Ectodermal cell (in vitro differentiated cells): ENCODE results near the gene MYH11.

Experiments
- H3K27ac ChIP-seq: 2 replicates; pipeline ENCODE4 v1.7.0; 2013; ENCODE audit warnings: mild to moderate bottlenecking, low read depth, low read length; ENCODE audit not compliant: insufficient read depth, poor library complexity, severe bottlenecking
- H3K27me3 ChIP-seq: 2 replicates; pipeline ENCODE4 v1.7.0; 2013; ENCODE audit warnings: mild to moderate bottlenecking, low read length; ENCODE audit not compliant: insufficient read depth, control insufficient read depth, poor library complexity, severe bottlenecking
- H3K36me3 ChIP-seq: one replicate; pipeline ENCODE4 v1.7.0; 2013; ENCODE audit warnings: low read length; ENCODE audit not compliant: control insufficient read depth, insufficient read depth
- H3K4me1 ChIP-seq: one replicate; pipeline ENCODE4 v1.7.0; 2013; ENCODE audit warnings: low read length; ENCODE audit not compliant: control insufficient read depth, insufficient read depth
- H3K4me3 ChIP-seq: 2 replicates; pipeline ENCODE4 v1.7.0; 2013; ENCODE audit warnings: low read depth, low read length, control low read depth; ENCODE audit not compliant: insufficient read depth
- H3K9me3 ChIP-seq: 2 replicates; pipeline ENCODE4 v1.7.0; 2013; ENCODE audit warnings: mild to moderate bottlenecking, low read length, moderate library complexity; ENCODE audit not compliant: control insufficient read depth
- WGBS, 2 experiments: methylation state at CpG; one replicate each; pipeline ENCODE4 v1.1.7; 2013; ENCODE audit warnings: missing lambda C conversion rate in 2 of 2; 5-methylcytosine and 5-hydroxymethylcytosine counted together

Gene MYH11

DNA sequence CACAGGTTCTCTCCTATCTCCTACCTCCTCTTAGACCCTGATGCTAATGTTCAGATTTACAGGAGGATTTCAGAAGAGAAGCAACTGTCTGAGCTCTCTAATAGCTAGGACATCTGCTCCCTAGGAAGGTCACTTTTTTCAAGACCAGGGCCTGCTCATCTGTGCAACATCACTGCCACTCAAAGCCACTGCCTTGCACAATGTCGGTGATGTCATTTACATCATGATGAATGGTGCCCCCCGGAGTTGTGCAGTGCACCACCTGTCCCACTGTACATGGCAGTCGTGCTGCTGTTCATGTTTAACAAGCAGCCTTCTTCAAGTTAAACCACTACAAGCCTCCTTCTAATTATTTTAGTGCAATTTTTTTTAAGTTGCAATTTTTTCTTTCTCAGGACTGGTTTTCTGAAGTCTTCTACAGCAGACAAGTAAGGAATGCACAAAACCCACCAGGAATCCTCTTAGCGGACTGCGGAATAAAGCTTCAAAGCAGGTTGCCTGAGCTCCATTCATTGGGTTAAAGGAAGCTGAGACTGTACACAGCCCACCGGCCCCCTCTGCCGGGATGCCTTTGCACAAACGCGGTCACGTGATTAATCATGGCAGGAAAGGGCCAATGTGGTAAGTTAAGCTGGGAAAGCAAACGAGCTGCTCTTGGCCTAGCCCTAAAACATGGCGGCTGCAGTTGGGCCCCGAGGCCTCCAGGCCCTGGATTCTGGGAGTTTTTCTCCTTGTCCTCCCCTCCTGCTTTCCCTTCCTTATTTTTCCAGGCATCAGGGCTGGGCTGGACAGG lies 74.1 kb downstream of the MYH11 start:
- H3K9me3 ChIP-seq = no peaks in the 10 kb centered on the region
- H3K4me1 ChIP-seq = no peaks in the 10 kb centered on the region
- no peak overlapping the region for H3K4me3 ChIP-seq
- H3K36me3 ChIP-seq = no peaks in the 10 kb centered on the region
- H3K27me3 ChIP-seq = no peaks in the 10 kb centered on the region
- H3K27ac ChIP-seq = no peak overlapping the region
- 86% methylated on average over 13 of the region's 13 CpGs for WGBS, 2 experiments

DNA sequence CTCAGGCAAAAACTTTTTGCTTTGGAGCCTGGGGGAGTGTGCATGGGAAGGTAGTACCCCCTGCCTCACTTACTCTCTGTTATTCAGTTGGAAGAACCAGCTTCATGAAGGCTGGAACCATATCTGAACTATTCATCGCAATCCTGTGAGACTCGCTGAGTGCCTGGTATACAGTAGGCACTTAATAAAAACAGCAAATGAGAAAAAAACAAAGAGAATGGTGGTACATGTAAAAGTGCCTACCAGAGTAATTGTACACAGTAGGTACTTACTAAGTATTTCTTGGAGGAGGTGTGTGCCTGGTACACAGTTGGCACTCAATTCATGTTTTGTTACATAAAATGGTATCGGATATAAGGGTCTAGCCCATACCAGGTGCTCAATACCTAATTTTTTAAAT lies 75.2 kb downstream of the MYH11 start:
- H3K4me1 ChIP-seq = no peaks in the 10 kb centered on the region
- no peak overlapping the region for H3K27ac ChIP-seq
- H3K27me3 ChIP-seq = no peaks in the 10 kb centered on the region
- H3K9me3 ChIP-seq = no peaks in the 10 kb centered on the region
- 95 to 100% methylated on average over 2 of the region's 3 CpGs for WGBS, 2 experiments
- no peaks in the 10 kb centered on the region for H3K36me3 ChIP-seq
- no peak overlapping the region for H3K4me3 ChIP-seq

GRCh38 chr16:15780805-15781204 lies 76.0 kb downstream of the MYH11 start:
- H3K36me3 ChIP-seq = no peaks in the 10 kb centered on the region
- no peaks in the 10 kb centered on the region for H3K4me1 ChIP-seq
- WGBS, 2 experiments = 96% methylated on average over 6 to 7 of the region's 7 CpGs
- H3K9me3 ChIP-seq = no peaks in the 10 kb centered on the region
- H3K27ac ChIP-seq = no peak overlapping the region
- H3K4me3 ChIP-seq = no peak overlapping the region
- H3K27me3 ChIP-seq = no peaks in the 10 kb centered on the region

DNA sequence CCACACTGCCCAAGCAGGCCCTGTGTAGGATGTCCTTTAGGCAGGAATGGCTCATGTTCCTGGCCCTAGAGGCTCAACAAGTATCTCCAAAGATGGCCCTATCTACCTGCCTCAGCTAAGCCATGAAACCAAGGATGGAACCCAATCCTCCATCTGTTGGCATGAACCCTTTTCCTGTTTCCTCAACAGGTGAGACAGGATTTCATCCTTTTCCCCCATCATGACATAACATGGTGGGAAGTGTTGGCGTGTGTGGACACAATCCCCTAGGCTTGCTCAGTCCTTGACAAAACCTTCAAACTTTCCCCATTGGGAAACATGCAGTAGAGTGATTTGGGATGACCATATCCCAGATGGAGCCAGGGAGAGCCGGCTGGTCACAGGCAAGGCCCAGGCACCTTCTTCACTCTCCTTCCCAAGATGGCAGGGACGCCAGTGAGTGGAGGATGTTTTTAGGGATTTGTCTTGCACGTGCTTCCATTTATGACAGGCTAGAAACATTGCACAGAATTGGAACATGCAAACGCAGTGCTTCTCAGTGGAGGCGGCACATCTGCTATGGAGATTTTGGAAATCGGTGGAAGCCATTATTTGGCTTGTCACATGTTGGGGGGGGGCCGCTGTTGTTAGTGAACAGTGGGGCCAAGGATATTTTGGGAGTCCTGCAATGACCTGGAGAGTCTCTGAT lies 77.0 kb downstream of the MYH11 start:
- no peak overlapping the region for H3K27ac ChIP-seq
- H3K4me3 ChIP-seq = no peak overlapping the region
- H3K36me3 ChIP-seq = no peaks in the 10 kb centered on the region
- no peaks in the 10 kb centered on the region for H3K9me3 ChIP-seq
- H3K27me3 ChIP-seq = no peaks in the 10 kb centered on the region
- WGBS, 2 experiments = 91 to 92% methylated on average over 8 of the region's 8 CpGs
- no peaks in the 10 kb centered on the region for H3K4me1 ChIP-seq

GRCh38 chr16:15778999-15779614 lies 77.7 kb downstream of the MYH11 start:
- Histone ChIP-seq H3K27ac (no peak overlapping the region), H3K4me1 (no peaks in the 10 kb centered on the region), H3K27me3 (no peaks in the 10 kb centered on the region), H3K9me3 (no peaks in the 10 kb centered on the region), H3K36me3 (no peaks in the 10 kb centered on the region), H3K4me3 (no peak overlapping the region)
- WGBS, 2 experiments = 90 to 96% methylated on average over 6 of the region's 6 CpGs

GRCh38 chr16:15778204-15778743 lies 78.6 kb downstream of the MYH11 start:
- Histone ChIP-seq H3K4me3 (no peak overlapping the region), H3K9me3 (no peaks in the 10 kb centered on the region), H3K4me1 (no peaks in the 10 kb centered on the region), H3K27ac (no peak overlapping the region), H3K27me3 (no peaks in the 10 kb centered on the region), H3K36me3 (no peaks in the 10 kb centered on the region)
- 85 to 89% methylated on average over 8 of the region's 8 CpGs for WGBS, 2 experiments

GRCh38 chr16:15777533-15778203 lies 79.2 kb downstream of the MYH11 start:
- no peaks in the 10 kb centered on the region for H3K4me1 ChIP-seq
- H3K36me3 ChIP-seq = no peaks in the 10 kb centered on the region
- WGBS, 2 experiments = 63 to 65% methylated on average over 11 of the region's 11 CpGs
- H3K27me3 ChIP-seq = no peaks in the 10 kb centered on the region
- no peak overlapping the region for H3K4me3 ChIP-seq
- no peak overlapping the region for H3K27ac ChIP-seq
- H3K9me3 ChIP-seq = no peaks in the 10 kb centered on the region

DNA sequence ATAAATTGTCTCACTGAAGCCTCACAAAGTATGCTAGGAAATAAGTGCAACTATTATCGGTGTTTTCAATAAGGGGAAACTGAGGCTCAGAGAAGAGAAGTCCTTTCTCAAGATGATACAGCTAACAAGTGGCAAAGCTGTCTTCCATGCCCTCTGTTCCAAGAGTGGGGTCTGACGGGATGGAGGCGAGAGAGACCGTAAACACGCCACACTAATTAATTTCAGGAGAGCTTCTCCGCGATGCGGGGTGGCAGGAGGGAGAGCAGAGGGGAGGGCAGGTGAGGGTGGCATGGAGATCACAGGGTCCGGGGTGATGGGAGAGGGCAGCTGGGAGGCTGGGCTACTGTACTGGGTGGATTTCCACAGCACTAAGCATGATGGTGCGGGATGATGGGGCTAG lies 80.3 kb downstream of the MYH11 start:
- H3K4me1 ChIP-seq = no peaks in the 10 kb centered on the region
- H3K27me3 ChIP-seq = no peaks in the 10 kb centered on the region
- no peaks in the 10 kb centered on the region for H3K9me3 ChIP-seq
- no peak overlapping the region for H3K4me3 ChIP-seq
- no peak overlapping the region for H3K27ac ChIP-seq
- WGBS, 2 experiments = 83 to 84% methylated on average over 10 of the region's 10 CpGs
- no peaks in the 10 kb centered on the region for H3K36me3 ChIP-seq

DNA sequence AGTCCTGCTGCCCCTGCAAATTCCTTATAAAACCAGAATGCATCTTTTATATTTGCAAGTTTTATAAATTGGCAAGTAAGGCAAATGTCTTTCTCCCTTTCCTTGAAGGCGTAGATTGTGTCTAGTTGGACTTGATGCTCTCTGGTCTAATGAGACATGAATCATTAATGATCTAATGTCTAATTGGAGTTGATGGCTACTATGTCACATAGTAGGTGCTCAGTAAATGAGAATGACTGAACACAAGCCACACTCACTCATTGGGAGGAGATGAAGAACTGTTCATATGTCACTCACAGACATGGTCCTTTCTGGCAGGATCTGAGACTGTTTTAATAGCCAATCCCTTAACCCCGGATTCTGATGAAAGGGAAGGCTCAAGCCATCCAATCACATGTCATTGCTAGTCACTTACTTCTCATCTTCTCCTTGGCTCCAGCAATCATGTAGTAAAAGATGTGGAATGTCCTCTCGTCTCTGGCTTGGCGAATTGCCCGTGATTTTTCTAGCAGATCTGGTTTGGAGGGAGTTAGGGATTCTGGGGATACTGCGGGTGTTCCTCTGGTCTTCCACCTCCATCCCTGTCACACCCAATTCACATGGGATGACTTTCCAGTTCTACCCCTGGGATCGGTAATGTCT lies 81.0 kb downstream of the MYH11 start:
- WGBS, 2 experiments = 92 to 94% methylated on average over 6 to 7 of the region's 7 CpGs

More for the DNA sequence above, 81.0 kb downstream of the MYH11 start:
- Histone ChIP-seq H3K4me3 (no peak overlapping the region), H3K36me3 (no peaks in the 10 kb centered on the region), H3K27ac (no peak overlapping the region), H3K4me1 (no peaks in the 10 kb centered on the region), H3K27me3 (no peaks in the 10 kb centered on the region), H3K9me3 (no peaks in the 10 kb centered on the region)
